Panc1 (cell line): Measurements from ENCODE around the gene ZFP37. TPM values are rescaled to one million over a fixed set of nuclear protein-coding genes. Genes with fewer than 3 reads are reported as not detected.
"Not testable (repeated sequence)": the region's sequence is repeated elsewhere in the genome, so short reads cannot be mapped to it uniquely, and the experiment has no call there.

Experiments used
- ATAC-seq: fragments of 200-7000 bp; cut with Tn5 transposase; 2 replicates; pipeline ENCODE4 v1.9.1; 2020; ENCODE audit warnings: mild to moderate bottlenecking, moderate library complexity
- BruUV-seq: library from RNA; stranded (reverse); fragments of 400-500 nt; replicated peaks from 2 replicates; lab custom pipeline; 2021; lab: Mats Ljungman, UMichigan
- CTCF ChIA-PET: fragments of 300-600 bp; sonication (Branson Sonifier 250); formaldehyde crosslinking; loops from one replicate; lab custom pipeline; 2022; ENCODE audit warnings: antibody characterized with exemption; lab: Charles Lee
- POLR2A ChIA-PET: fragments of 300-600 bp; sonication (Branson Sonifier 250); formaldehyde crosslinking; loops from one replicate; lab custom pipeline; 2022; ENCODE audit warnings: antibody characterized with exemption; lab: Charles Lee
- DNase-seq: peaks from one replicate; pipeline ENCODE4 v3.0.0-alpha.2; 2010; ENCODE audit warnings: low read depth, low spot score
- H3K27ac ChIP-seq: 2 replicates; pipeline ENCODE4 v1.5.1; 2011; ENCODE audit warnings: mild to moderate bottlenecking, low read length, inconsistent platforms
- H3K27me3 ChIP-seq: fragments of 200-500 bp; sonication (Bioruptor generic); 2 replicates; pipeline ENCODE4 v1.6.0; 2014; ENCODE audit warnings: low read length, inconsistent platforms; ENCODE audit not compliant: control insufficient read depth, insufficient read depth
- H3K36me3 ChIP-seq: fragments of 200-500 bp; sonication (Bioruptor generic); 2 replicates; pipeline ENCODE4 v1.5.1; 2014; ENCODE audit warnings: inconsistent platforms, mild to moderate bottlenecking, low read length, moderate library complexity; ENCODE audit not compliant: control insufficient read depth, insufficient read depth
- H3K4me1 ChIP-seq: 2 replicates; pipeline ENCODE4 v1.5.1; 2011; ENCODE audit warnings: inconsistent platforms, mild to moderate bottlenecking, low read length, moderate library complexity; ENCODE audit not compliant: control insufficient read depth, insufficient read depth
- H3K4me3 ChIP-seq, 2 experiments: 2 replicates each; pipeline ENCODE4 v1.5.1; 2011 to 2012; ENCODE audit warnings: low read depth in 2 of 2, low read length in 2 of 2, mild to moderate bottlenecking in 2 of 2, inconsistent platforms in 1 of 2, moderate library complexity in 1 of 2
- H3K9me3 ChIP-seq: fragments of 200-500 bp; sonication (Bioruptor generic); 2 replicates; pipeline ENCODE4 v1.5.1; 2014; ENCODE audit warnings: low read depth, mild to moderate bottlenecking, inconsistent platforms, low read length, moderate library complexity; ENCODE audit not compliant: control insufficient read depth, insufficient read depth
- in situ Hi-C: cut with HindIII; loops from 2 replicates; pipeline ENCODE4 v1.10.0; 2016; ENCODE audit warnings: low sequenced_read_pairs, low pct_unique_long_range_greater_than_20kb
- intact Hi-C: fragments of 100-400 bp; cut with micrococcal nuclease; formaldehyde crosslinking; loops from one replicate; pipeline ENCODE4 v1.10.0; 2022; ENCODE audit not compliant: unreplicated experiment
- total RNA-seq: library from RNA; stranded (reverse); gene quantifications from one replicate; pipeline ENCODE4 v1.2.1, GENCODE V29; 2021; ENCODE audit not compliant: unreplicated experiment

Gene ZFP37
- total RNA-seq, 1 experiment from 2014 or later: 1.1 TPM

DNA sequence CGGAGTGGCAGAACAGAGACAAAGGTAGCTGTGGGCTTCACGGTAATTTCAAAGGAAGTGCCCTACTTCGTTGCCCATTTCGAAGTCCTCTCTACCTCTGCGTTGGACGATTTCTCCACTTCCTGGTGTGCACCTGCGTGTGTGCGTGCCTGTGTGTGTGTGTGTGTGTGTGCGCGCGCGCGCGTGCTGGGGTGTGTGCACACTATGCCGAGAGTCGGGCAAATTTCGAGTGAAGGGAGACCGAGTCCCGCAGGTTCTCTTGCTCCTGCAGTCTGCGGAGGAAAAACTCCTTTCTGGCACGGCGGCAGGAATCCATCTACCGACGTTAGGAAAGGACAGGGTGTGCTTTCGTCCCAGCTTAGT, 32.6 kb upstream of the ZFP37 start:
- H3K27me3 ChIP-seq, intact Hi-C loops, CTCF ChIA-PET, ATAC-seq, BruUV-seq, H3K27ac ChIP-seq, POLR2A ChIA-PET, H3K4me1 ChIP-seq, DNase-seq, H3K9me3 ChIP-seq, H3K4me3 ChIP-seq, H3K36me3 ChIP-seq, in situ Hi-C loops: not testable (repeated sequence)

DNA sequence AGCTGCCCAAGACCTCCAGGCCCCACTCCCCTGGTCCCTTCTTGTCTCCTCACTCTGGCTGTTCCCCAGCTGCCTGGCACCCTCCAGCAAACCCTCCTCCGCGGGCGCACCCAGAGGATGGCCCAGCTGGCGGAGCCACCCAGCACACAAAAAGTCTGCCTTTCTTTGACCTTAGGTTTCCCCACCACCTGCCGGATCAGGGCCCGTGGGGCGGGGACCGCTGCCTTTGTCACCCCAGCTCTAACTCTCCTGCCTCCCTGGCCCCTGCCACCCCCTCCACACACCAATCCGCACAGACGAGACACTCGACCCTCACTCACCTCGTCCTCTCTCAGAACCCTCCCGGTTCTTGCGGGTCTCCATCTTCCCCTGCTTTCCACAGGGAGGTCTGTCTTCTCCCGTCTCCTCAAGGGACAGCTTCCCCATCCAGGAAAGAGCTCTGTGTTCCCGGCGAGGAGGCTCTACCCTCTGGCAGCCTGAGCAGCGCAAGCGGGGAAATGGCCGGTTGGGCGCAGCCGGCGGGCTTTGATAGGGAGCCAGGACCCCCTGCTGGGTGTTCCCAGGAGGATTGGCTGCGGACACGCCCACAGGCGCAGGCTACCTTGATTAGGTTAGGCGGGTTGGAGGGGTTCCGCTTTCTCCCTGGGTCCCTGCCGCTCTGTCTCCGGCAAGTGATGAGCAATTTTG, 32.1 kb upstream of the ZFP37 start:
- DNase-seq, BruUV-seq, H3K36me3 ChIP-seq, POLR2A ChIA-PET, intact Hi-C loops, in situ Hi-C loops, H3K4me1 ChIP-seq, ATAC-seq, H3K4me3 ChIP-seq, H3K9me3 ChIP-seq, CTCF ChIA-PET, H3K27ac ChIP-seq, H3K27me3 ChIP-seq: not testable (repeated sequence)

DNA sequence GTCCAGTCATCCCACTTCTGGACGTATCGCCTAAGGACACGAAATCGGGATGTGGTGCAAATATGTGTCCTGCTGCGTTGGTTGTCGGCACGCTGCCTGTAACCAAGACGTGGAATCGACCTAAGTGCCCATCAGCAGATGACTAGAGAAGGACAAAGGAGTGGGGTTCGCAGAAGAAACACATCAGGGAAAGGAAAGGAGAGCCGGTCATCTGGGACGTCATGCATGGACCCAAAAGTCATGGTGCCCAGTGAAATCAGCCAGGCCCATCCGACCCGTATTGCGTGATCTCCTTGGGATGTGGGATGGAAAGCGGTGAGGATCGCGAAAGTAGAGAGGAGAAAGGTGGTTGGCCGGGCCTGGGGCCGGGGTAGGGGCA, 6.4 kb upstream of the ZFP37 start:
- in situ Hi-C loops, BruUV-seq, H3K36me3 ChIP-seq, ATAC-seq, H3K4me1 ChIP-seq, intact Hi-C loops, CTCF ChIA-PET, H3K9me3 ChIP-seq, DNase-seq, H3K27me3 ChIP-seq, POLR2A ChIA-PET, H3K27ac ChIP-seq, H3K4me3 ChIP-seq: not testable (repeated sequence)

DNA sequence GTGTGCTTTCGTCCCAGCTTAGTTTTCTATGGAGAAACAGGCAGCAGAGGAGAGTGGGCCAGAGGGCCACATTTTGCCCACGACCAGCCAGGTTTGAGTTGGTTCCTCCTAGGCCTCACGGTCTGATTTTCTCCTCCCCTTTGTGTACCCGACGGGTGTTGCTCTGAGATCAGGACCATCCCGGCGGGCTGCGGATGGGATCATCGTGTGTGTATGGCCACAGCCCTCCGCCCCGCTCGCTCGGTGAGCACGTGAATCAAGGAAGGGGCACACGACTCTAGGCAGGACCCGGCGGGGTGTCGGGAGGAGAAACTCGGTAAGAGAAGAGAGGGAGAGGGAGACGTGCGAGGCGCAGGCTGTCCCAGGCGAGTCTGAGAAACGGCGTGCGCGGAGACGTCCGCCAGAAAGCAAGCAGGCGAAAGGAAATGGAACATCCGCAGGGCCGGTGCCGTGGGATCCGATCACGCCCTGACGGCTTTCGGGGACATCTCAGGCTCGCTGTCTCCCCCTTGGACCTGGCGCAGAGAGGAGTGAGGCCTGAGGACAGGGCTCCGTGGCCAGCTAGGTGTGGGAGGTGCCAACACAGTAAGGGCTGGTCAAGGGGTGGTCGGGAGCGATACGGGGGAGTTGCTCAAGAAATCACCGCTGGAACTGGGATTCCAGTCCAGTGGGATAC, 5.9 kb upstream of the ZFP37 start:
- POLR2A ChIA-PET, H3K27me3 ChIP-seq, ATAC-seq, H3K36me3 ChIP-seq, H3K4me1 ChIP-seq, H3K9me3 ChIP-seq, in situ Hi-C loops, H3K4me3 ChIP-seq, H3K27ac ChIP-seq, intact Hi-C loops, DNase-seq, BruUV-seq, CTCF ChIA-PET: not testable (repeated sequence)

DNA sequence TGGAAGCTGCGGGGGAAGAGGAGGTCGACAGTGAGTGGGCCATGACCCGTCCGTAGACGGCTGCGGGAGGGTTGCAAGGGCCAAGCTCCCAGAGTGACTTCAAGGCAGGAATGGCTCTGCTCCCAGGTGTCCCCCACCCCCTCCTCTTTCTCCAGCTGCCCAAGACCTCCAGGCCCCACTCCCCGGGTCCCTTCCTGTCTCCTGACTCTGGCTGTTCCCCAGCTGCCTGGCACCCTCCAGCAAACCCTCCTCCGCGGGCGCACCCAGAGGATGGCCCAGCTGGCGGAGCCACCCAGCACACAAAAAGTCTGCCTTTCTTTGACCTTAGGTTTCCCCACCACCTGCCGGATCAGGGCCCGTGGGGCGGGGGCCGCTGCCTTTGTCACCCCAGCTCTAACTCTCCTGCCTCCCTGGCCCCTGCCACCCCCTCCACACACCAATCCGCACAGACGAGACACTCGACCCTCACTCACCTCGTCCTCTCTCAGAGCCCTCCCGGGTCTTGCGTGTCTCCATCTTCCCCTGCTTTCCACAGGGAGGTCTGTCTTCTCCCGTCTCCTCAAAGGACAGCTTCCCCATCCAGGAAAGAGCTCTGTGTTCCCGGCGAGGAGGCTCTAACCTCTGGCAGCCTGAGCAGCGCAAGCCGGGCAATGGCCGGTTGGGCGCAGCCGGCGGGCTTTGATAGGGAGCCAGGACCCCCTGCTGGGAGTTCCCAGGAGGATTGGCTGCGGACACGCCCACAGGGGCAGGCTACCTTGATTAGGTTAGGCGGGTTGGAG, 4.7 kb upstream of the ZFP37 start:
- DNase-seq, ATAC-seq, intact Hi-C loops, H3K27ac ChIP-seq, H3K4me3 ChIP-seq, H3K27me3 ChIP-seq, H3K9me3 ChIP-seq, in situ Hi-C loops, POLR2A ChIA-PET, CTCF ChIA-PET, H3K36me3 ChIP-seq, H3K4me1 ChIP-seq, BruUV-seq: not testable (repeated sequence)

DNA sequence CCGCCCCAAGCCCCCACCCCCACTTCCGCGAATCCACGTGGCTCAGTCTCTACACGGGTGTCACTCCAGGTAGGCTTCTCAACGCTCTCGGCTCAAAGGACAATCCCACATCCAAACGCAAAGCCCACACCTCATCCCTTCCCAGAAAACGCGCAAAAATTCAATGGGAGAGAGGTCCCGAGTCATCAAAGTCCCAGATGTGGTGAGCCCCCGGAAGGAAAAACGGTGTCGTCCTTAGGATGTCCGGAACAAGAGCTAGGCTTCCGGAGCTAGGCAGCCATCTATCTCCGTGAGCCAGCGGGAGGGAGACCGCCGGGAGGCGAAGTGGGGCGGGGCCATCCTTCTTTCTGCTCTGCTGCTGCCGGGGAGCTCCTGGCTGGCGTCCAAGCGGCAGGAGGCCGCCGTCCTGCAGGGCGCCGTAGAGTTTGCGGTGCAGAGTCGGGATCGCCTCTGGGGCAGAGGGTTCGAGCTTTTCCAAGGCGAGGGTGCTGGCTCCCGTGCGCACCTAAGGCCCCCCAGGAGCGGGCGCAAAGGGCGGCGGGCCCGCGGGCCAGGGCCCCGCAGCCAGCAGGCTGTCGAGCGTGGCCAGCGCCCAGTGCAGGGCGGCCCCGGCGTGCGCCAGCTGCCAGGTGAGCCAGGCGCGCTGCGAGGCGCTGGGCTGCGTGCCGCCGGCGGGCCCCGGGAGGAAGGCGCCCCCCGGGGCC, 3.2 kb upstream of the ZFP37 start:
- H3K4me3 ChIP-seq, BruUV-seq, POLR2A ChIA-PET, H3K9me3 ChIP-seq, in situ Hi-C loops, intact Hi-C loops, DNase-seq, H3K27ac ChIP-seq, CTCF ChIA-PET, ATAC-seq, H3K27me3 ChIP-seq, H3K4me1 ChIP-seq, H3K36me3 ChIP-seq: not testable (repeated sequence)
